ENCODE results near the gene TLE2. TPM values are rescaled to one million over a fixed set of nuclear protein-coding genes. Genes with fewer than 3 reads are reported as not detected.

The TLE2 gene
- total RNA-seq, 4 donors from 2014 or later: 6.5 to 29.7 (median 16.3) TPM

DNA sequence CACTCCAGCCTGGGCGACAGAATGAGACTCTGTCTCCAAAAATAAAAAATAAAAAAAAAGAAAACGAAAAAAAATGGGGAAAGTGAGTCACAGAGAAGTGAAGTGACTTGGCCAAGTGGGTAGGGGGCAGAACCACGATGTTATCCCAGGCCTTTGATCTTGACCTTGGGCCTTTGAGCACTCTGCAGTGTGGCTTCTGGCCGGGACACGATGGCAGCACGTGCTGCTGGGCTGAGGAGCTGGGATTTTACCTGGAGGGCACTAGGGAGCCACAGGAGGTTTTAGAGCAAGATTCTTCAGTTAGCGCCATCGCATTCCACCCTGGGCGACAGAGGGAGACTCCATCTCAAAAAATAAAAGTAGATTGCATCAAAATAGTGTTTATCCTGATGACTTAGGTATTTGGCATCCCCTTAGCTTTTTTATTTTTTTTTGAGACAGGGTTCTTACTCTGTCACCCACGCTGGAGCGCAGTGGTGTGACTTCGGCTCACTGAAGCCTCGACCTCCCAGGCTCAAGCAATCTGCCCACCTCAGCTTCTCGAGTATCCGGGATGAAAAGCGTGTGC is 37.5 kb upstream of the TLE2 start:
- TF ChIP-seq, protein P1, sequence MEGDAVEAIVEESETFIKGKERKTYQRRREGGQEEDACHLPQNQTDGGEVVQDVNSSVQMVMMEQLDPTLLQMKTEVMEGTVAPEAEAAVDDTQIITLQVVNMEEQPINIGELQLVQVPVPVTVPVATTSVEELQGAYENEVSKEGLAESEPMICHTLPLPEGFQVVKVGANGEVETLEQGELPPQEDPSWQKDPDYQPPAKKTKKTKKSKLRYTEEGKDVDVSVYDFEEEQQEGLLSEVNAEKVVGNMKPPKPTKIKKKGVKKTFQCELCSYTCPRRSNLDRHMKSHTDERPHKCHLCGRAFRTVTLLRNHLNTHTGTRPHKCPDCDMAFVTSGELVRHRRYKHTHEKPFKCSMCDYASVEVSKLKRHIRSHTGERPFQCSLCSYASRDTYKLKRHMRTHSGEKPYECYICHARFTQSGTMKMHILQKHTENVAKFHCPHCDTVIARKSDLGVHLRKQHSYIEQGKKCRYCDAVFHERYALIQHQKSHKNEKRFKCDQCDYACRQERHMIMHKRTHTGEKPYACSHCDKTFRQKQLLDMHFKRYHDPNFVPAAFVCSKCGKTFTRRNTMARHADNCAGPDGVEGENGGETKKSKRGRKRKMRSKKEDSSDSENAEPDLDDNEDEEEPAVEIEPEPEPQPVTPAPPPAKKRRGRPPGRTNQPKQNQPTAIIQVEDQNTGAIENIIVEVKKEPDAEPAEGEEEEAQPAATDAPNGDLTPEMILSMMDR (IDR thresholded peaks at IDR 0.05; ENCODE audit: low read depth): no peak

DNA sequence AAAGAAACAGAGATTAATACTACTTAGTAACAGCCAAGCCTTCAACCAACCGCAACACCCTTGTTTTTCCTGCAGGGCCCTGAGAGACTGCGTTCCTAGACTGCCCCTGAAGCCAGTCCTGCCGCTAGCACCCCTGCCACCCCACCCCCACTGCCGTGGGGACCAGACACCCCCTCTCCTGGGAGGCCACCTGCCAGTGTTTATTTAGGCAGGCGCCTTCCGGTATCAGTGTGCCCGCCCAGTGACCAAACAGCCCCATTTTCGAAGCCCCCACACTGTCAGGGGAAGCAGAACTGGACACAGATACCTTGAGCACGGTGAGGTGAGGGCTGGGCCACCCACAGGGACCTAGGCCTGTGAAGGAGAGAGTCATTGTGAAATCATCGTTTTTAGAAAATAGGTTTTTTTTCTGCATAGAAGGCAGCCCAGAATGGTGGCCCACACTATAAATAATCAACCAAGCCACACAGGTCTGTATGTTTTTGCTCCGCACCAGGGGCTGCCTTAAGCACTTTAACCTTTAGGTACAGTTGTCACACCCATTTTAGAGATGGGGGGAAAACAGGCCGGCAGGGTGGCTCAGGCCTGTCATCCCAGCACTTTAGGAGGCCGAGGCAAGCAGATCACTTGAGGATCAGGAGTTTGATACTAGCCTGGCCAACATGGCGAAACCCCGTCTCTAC is 36.7 kb upstream of the TLE2 start:
- TF ChIP-seq, protein P1 (IDR thresholded peaks at IDR 0.05; ENCODE audit: low read depth): no peak

DNA sequence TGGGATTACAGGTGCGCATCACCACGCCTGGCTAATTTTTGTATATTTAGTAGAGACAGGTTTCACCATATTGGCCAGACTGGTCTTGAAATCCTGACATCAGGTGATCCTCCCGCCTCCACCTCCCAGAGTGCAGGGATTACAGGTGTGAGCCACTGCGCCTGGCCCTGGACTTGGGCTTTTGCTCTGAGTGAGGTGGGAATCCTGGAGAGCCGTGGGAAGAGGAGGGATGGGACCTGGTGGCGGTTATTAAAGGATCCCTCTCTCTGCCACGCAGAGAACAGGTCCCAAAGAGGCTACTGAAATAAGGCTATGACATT is 34.9 kb upstream of the TLE2 start:
- TF ChIP-seq, protein P1 (IDR thresholded peaks at IDR 0.05; ENCODE audit: low read depth): no peak

DNA sequence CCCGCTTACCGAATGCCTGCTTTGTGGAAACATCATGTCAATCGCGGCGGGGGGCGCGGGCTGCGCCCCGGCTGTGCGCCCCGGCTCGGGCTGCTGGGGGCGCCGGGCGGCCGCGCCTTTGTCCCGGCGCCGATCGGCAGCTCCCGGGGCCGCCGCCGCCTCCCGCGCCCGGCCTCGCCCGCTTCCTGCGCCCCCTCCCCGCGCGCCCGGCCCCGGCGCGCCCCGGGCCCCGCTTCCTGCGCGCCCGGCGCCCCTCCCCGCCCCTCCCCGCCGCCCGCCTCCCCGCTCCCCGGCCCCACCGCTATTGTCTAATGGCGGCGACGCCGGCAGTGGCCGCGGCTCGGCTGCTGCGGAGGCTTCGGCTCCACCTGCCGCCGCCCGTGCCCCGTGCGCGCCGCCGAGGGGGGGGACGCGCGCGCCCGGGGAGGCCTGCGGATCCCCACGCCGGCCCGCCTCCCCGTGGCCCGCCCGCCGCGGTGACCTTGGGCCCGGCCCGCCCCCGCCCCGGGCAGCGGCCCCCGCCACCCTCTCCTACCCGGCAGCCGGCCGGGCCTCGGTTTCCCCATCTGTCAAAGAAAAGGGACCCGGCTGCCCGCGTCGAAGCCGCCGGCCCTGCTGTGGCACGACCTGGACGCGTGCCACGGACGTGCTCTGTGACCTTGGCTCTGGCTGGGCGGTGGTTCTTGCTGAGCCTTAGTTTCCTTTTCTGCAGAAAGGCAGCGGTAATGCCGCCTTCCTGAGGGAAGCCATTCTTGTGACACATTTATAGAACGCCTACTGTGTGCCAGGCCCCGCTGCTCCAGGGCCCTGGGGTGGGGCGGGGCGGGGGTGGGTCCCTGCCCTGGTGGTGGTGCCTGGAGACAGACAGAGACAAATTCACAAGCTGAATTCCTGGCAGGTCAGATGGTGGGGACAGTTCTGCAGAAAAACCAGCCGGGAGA is 33.4 kb upstream of the TLE2 start, which contains the start of gene TLE5:
Gene TLE5 (minus strand): TSS at position 331 of the 941 bp plus-strand sequence. CDS start 295 bp downstream, at position 36.
- TF ChIP-seq, protein P1 (IDR thresholded peaks at IDR 0.05; ENCODE audit: low read depth): no peak

DNA sequence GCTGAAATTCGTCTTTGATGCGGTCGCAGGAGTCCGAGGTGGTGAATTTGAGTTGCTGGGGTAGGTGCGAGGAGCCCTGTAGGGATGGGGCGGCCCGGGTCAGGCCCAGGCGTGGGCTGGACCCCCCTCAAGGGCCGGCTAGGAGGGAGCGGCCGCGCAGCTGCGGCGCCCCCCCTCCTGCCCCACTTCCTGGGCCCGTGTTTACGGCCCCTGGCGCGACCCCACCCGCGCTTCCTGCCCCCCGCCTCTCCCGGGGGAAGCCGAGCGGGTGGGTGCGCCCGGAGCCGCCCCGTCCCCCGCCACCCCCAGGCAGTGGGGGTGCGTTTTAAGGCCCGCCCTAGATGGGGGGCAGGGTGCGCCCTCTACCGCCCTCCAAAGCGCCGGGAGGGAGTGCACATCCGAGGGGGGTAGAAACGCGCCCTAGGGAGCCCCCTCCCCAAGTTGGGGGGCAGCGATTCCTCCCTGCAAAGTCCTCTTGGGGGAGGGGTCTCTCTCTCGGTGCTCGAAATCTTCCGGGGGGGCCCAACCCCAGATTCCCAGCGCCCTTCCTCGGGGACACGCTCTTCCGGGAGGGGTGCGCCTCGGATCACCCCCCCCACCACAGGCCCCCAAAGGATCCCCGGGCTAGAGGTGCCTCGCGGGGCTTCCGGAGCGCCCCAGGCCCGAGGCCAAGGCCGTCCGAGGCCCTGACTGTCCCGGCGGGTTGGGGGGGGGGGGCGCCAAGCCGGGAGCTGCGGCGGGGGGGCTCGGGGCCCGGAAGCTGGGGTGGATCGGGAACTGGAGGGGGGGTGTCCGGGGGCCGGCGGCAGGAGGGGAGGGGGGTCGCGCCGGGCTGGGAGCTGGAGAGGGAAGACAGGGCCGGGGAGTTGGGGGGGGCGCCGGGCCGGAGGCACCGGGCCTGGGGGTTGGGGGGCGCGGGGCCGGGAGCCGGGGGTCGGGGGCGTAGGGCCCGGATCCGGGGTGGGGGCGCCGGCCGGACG is 32.4 kb upstream of the TLE2 start:
- TF ChIP-seq, protein P1 (IDR thresholded peaks at IDR 0.05; ENCODE audit: low read depth): no peak

DNA sequence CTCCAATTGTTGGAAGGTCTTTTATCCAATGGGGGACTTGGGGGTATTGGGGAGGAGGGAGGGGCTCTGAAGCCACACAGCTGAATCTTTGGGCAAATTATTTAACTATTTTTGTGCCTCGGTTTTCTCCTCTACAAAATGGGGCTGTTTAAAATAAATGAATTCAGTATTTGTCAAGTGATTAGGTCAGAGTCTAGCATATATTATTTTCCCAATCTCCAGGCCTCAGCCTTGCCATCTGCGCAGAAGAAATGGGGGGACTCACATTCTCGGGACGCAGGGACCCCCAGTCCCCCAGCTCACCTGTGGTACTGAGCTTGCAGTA is 31.7 kb upstream of the TLE2 start:
- TF ChIP-seq, protein P1 (IDR thresholded peaks at IDR 0.05; ENCODE audit: low read depth): no peak
